ENCODE data around the gene LPGAT1. TPM values are rescaled to one million over a fixed set of nuclear protein-coding genes. Genes with fewer than 3 reads are reported as not detected.

Gene LPGAT1
- polyA plus RNA-seq, 2 of the 4 experiments (the other 2 are of a cell fraction) = 32.3 to 48.0 TPM

GRCh38 chr1:211788626-211789025, 41.9 kb downstream of the LPGAT1 start:
- WGBS (ENCODE audit: missing lambda C conversion rate) = 93% methylated on average over 4 of the region's 4 CpGs
- Histone ChIP-seq H3K4me1 (peaks cover 8% of the 10 kb centered on the region; the same call in 2 of the 3 replicates), H3K4me2 (no peak overlapping the region), H3K4me3 (no peak overlapping the region), H3K27ac (no peak overlapping the region), H3K9me3 (no peaks in the 10 kb centered on the region)
- CTCF ChIA-PET = interaction anchor here (0.6 to 2.7 kb wide), 5 partner anchors 36 to 1599 kb away, joined by 3 to 10 read pairs (median 3); partner anchors contain the start of gene INTS7
- DNase-seq (ENCODE audit: low read depth in 1 of 2, low spot score in 1 of 2) (no peak), FAIRE-seq (no peak), ATAC-seq (no peak)
- TF ChIP-seq FOSL2 (IDR thresholded peaks at IDR 0.05) (no peak), FOSL2 (CRISPR knock-in tag; IDR thresholded peaks at IDR 0.05) (no peak), PBX3 (IDR thresholded peaks at IDR 0.05) (no peak), KDM5A (IDR thresholded peaks at IDR 0.05) (no peak), POLR2AphosphoS2 (conservative IDR thresholded peaks at IDR 0.05; ENCODE audit: low read length) (no peak), BCL3 (IDR thresholded peaks at IDR 0.05) (no peak), SMC3 (IDR thresholded peaks at IDR 0.05) (no peak), CEBPB (IDR thresholded peaks at IDR 0.05) (no peak), CTCF (IDR thresholded peaks at IDR 0.05) (no peak), CBX2 (IDR thresholded peaks at IDR 0.05; ENCODE audit: borderline replicate concordance, low read depth) (no peak), ZSCAN20 (CRISPR knock-in tag; IDR thresholded peaks at IDR 0.05) (no peak), NR3C1 (IDR thresholded peaks at IDR 0.05) (no peak), EHMT2 (IDR thresholded peaks at IDR 0.05; ENCODE audit: low read depth) (no peak), HEYL (CRISPR knock-in tag; IDR thresholded peaks at IDR 0.05) (no peak), JUNB (IDR thresholded peaks at IDR 0.05) (no peak)
- POLR2A ChIA-PET = interaction anchor here (0.6 kb wide), 1 partner anchor 821 kb away, joined by 3 read pairs; no protein-coding TSS in a partner anchor

GRCh38 chr1:211783897-211784296, 46.7 kb downstream of the LPGAT1 start:
- FAIRE-seq (peak; percentile 84), DNase-seq (ENCODE audit: low read depth in 1 of 2, low spot score in 1 of 2) (peak in 1 of 2 experiments; percentile 51), ATAC-seq (no peak; a peak in 1 of 6 replicates)
- H3K4me1 ChIP-seq = peaks cover 15% of the 10 kb centered on the region
- ChIA-PET CTCF (interaction anchor here (0.7 to 1.9 kb wide), 6 partner anchors 10 to 672 kb away, joined by 3 to 8 read pairs (median 3); no protein-coding TSS in a partner anchor), POLR2A (no interaction called here)
- WGBS (ENCODE audit: missing lambda C conversion rate) = 10% methylated on average over 1 of the region's 1 CpG
- H3K27ac ChIP-seq = peak overlapping the region in 1 of 2 experiments; percentile 40; a peak in 1 of 6 replicates
- no peak for TF ChIP-seq HOXB13 (CRISPR knock-in tag; IDR thresholded peaks at IDR 0.05; ENCODE audit: low read depth)
- TF ChIP-seq GATA3 (IDR thresholded peaks at IDR 0.05; ENCODE audit: borderline replicate concordance) = no peak
- TF ChIP-seq FOSB (CRISPR knock-in tag; IDR thresholded peaks at IDR 0.05) = no peak
- no peak for TF ChIP-seq MYC (IDR thresholded peaks at IDR 0.05; ENCODE audit: borderline replicate concordance, low read length)
- no peak overlapping the region for H3K4me2 ChIP-seq
- no peak overlapping the region for H3K4me3 ChIP-seq
- H3K9me3 ChIP-seq = no peaks in the 10 kb centered on the region

GRCh38 chr1:211783266-211783665, 47.3 kb downstream of the LPGAT1 start:
- no peak overlapping the region for H3K4me3 ChIP-seq
- ATAC-seq = no peak
- WGBS (ENCODE audit: missing lambda C conversion rate) = 92% methylated on average over 4 of the region's 4 CpGs
- no peak for FAIRE-seq
- CTCF ChIA-PET = interaction anchor here (1.3 to 1.9 kb wide), 2 partner anchors 60 to 85 kb away, joined by 3 to 8 read pairs; no protein-coding TSS in a partner anchor
- no peaks in the 10 kb centered on the region for H3K9me3 ChIP-seq
- no peak for DNase-seq (ENCODE audit: low read depth in 1 of 2, low spot score in 1 of 2)
- H3K4me2 ChIP-seq = no peak overlapping the region
- no peak overlapping the region for H3K27ac ChIP-seq
- TF ChIP-seq BCL3 (IDR thresholded peaks at IDR 0.05) (no peak), HOXB5 (CRISPR knock-in tag; IDR thresholded peaks at IDR 0.05) (no peak), JUNB (IDR thresholded peaks at IDR 0.05) (0 out of 2 replicates have a peak, but pooled peaks have one; percentile 11), FOXS1 (CRISPR knock-in tag; IDR thresholded peaks at IDR 0.05) (no peak), ZFP36 (IDR thresholded peaks at IDR 0.05; ENCODE audit: borderline replicate concordance, partially characterized antibody) (no peak)
- POLR2A ChIA-PET = no interaction called here
- H3K4me1 ChIP-seq = peaks cover 15% of the 10 kb centered on the region
